WTC11 (cell line): Measurements from ENCODE around the gene FAM193B. TPM values are rescaled to one million over a fixed set of nuclear protein-coding genes. Genes with fewer than 3 reads are reported as not detected.

Source experiments
- CBFB ChIP-seq: sonication (generic); formaldehyde crosslinking; IDR thresholded peaks from 2 replicates; pipeline ENCODE4 v1.8.1; 2022; ENCODE audit warnings: mild to moderate bottlenecking, low read depth, missing genetic modification reagents
- NFYB ChIP-seq: sonication (generic); formaldehyde crosslinking; conservative IDR thresholded peaks from 2 replicates; pipeline ENCODE4 v1.8.0; 2022; ENCODE audit warnings: low read depth, missing genetic modification reagents
- PRRX2 ChIP-seq: fragments of 250-450 bp; sonication (Bioruptor Pico); IDR thresholded peaks from 2 replicates; pipeline ENCODE4 v1.8.0; 2021; ENCODE audit warnings: mild to moderate bottlenecking
- TCF7 ChIP-seq: sonication (generic); formaldehyde crosslinking; IDR thresholded peaks from 2 replicates; pipeline ENCODE4 v1.8.0; 2022; ENCODE audit warnings: mild to moderate bottlenecking, low read depth, missing genetic modification reagents, moderate library complexity
- ZBTB21 ChIP-seq: sonication (generic); formaldehyde crosslinking; IDR thresholded peaks from 2 replicates; pipeline ENCODE4 v1.8.1; 2023; ENCODE audit warnings: mild to moderate bottlenecking, missing genetic modification reagents, borderline replicate concordance
- ZNF121 ChIP-seq: sonication (generic); formaldehyde crosslinking; IDR thresholded peaks from 2 replicates; pipeline ENCODE4 v1.8.0; 2023; ENCODE audit warnings: missing genetic modification reagents
- ZNF416 ChIP-seq: fragments of 250-450 bp; sonication (Bioruptor Pico); IDR thresholded peaks from 2 replicates; pipeline ENCODE4 v1.9.0; 2021; ENCODE audit warnings: mild to moderate bottlenecking, inconsistent platforms
- total RNA-seq: library from RNA; stranded (reverse); gene quantifications from 3 replicates; pipeline ENCODE4 v1.2.3, GENCODE V29; 2021
- TF ChIP-seq, protein P1 (sequence below): fragments of 250-450 bp; sonication (Bioruptor Pico); IDR thresholded peaks from 2 replicates; pipeline ENCODE4 v1.9.0; 2021; ENCODE audit warnings: mild to moderate bottlenecking
- TF ChIP-seq, protein P2 (sequence below): sonication (generic); formaldehyde crosslinking; IDR thresholded peaks from 2 replicates; pipeline ENCODE4 v1.8.0; 2022; ENCODE audit warnings: missing genetic modification reagents
- TF ChIP-seq, protein P3 (sequence below): sonication (generic); formaldehyde crosslinking; IDR thresholded peaks from 2 replicates; pipeline ENCODE4 v1.8.1; 2022; ENCODE audit warnings: low read depth, missing genetic modification reagents, borderline replicate concordance
- TF ChIP-seq, protein P4 (sequence below): sonication (generic); formaldehyde crosslinking; IDR thresholded peaks from 2 replicates; pipeline ENCODE4 v1.8.1; 2022; ENCODE audit warnings: mild to moderate bottlenecking, moderate library complexity, missing genetic modification reagents
- TF ChIP-seq, protein P5 (sequence below): fragments of 200-600 bp; IDR thresholded peaks from 2 replicates; pipeline ENCODE4 v1.8.0; 2022; ENCODE audit warnings: antibody characterized with exemption
- TF ChIP-seq, protein P6 (sequence below): fragments of 250-450 bp; sonication (Bioruptor Pico); IDR thresholded peaks from 2 replicates; pipeline ENCODE4 v1.9.0; 2021; ENCODE audit warnings: mild to moderate bottlenecking, borderline replicate concordance
- TF ChIP-seq, protein P7 (sequence below): sonication (generic); formaldehyde crosslinking; IDR thresholded peaks from 2 replicates; pipeline ENCODE4 v1.8.1; 2023; ENCODE audit warnings: mild to moderate bottlenecking, missing genetic modification reagents, moderate library complexity
- TF ChIP-seq, protein P8 (sequence below): sonication (generic); formaldehyde crosslinking; IDR thresholded peaks from 2 replicates; pipeline ENCODE4 v1.8.0; 2023; ENCODE audit warnings: missing genetic modification reagents, mild to moderate bottlenecking, borderline replicate concordance

The FAM193B gene
- total RNA-seq, 1 experiment from 2014 or later = 101 TPM

DNA sequence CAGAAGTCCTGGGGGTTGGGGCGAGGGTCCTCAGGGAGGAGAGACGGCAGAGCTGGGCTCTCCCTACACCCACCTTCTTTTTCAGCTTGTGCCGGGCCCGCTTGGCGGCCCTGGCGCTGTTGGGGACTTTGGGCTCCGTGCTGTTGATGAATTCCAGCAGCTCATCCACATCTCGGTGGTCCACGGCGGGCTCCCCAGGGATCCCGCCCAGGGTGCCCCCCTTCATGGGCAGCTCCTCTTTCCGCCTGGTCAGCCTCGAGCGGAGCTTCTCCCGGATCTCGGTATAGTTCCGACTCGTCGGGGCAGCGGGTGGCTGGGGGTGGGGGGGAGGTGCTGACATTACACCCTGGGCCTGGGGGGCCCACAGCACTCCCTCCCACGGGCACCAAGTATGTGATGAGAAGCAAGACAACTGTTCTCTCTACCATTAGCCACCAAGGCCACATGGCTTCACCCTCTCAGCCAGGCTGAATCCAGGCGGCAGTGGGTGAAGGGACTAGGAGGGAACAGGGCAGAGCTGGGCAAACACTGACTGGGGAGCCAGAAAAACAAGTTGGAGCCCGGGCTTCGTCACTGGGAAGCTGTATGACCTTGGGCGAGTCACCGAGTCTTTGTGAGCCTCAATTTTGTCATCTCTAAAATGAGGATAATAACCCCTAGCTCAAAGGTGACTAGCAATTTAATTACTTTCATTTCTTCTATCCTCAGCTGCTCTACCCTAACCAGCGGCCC is 23.0 kb downstream of the FAM193B start (continued):
- TF ChIP-seq, protein P1, sequence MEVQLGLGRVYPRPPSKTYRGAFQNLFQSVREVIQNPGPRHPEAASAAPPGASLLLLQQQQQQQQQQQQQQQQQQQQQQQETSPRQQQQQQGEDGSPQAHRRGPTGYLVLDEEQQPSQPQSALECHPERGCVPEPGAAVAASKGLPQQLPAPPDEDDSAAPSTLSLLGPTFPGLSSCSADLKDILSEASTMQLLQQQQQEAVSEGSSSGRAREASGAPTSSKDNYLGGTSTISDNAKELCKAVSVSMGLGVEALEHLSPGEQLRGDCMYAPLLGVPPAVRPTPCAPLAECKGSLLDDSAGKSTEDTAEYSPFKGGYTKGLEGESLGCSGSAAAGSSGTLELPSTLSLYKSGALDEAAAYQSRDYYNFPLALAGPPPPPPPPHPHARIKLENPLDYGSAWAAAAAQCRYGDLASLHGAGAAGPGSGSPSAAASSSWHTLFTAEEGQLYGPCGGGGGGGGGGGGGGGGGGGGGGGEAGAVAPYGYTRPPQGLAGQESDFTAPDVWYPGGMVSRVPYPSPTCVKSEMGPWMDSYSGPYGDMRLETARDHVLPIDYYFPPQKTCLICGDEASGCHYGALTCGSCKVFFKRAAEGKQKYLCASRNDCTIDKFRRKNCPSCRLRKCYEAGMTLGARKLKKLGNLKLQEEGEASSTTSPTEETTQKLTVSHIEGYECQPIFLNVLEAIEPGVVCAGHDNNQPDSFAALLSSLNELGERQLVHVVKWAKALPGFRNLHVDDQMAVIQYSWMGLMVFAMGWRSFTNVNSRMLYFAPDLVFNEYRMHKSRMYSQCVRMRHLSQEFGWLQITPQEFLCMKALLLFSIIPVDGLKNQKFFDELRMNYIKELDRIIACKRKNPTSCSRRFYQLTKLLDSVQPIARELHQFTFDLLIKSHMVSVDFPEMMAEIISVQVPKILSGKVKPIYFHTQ (CRISPR knock-in tag) = no peak
- TF ChIP-seq ZBTB21 (CRISPR knock-in tag) = no peak
- TF ChIP-seq, protein P2, sequence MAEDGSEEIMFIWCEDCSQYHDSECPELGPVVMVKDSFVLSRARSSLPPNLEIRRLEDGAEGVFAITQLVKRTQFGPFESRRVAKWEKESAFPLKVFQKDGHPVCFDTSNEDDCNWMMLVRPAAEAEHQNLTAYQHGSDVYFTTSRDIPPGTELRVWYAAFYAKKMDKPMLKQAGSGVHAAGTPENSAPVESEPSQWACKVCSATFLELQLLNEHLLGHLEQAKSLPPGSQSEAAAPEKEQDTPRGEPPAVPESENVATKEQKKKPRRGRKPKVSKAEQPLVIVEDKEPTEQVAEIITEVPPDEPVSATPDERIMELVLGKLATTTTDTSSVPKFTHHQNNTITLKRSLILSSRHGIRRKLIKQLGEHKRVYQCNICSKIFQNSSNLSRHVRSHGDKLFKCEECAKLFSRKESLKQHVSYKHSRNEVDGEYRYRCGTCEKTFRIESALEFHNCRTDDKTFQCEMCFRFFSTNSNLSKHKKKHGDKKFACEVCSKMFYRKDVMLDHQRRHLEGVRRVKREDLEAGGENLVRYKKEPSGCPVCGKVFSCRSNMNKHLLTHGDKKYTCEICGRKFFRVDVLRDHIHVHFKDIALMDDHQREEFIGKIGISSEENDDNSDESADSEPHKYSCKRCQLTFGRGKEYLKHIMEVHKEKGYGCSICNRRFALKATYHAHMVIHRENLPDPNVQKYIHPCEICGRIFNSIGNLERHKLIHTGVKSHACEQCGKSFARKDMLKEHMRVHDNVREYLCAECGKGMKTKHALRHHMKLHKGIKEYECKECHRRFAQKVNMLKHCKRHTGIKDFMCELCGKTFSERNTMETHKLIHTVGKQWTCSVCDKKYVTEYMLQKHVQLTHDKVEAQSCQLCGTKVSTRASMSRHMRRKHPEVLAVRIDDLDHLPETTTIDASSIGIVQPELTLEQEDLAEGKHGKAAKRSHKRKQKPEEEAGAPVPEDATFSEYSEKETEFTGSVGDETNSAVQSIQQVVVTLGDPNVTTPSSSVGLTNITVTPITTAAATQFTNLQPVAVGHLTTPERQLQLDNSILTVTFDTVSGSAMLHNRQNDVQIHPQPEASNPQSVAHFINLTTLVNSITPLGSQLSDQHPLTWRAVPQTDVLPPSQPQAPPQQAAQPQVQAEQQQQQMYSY (CRISPR knock-in tag) = no peak
- TF ChIP-seq, protein P3, sequence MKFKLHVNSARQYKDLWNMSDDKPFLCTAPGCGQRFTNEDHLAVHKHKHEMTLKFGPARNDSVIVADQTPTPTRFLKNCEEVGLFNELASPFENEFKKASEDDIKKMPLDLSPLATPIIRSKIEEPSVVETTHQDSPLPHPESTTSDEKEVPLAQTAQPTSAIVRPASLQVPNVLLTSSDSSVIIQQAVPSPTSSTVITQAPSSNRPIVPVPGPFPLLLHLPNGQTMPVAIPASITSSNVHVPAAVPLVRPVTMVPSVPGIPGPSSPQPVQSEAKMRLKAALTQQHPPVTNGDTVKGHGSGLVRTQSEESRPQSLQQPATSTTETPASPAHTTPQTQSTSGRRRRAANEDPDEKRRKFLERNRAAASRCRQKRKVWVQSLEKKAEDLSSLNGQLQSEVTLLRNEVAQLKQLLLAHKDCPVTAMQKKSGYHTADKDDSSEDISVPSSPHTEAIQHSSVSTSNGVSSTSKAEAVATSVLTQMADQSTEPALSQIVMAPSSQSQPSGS (CRISPR knock-in tag) = no peak
- no peak for TF ChIP-seq CBFB (CRISPR knock-in tag)
- no peak for TF ChIP-seq TCF7 (CRISPR knock-in tag)
- no peak for TF ChIP-seq PRRX2
- TF ChIP-seq NFYB = no peak
- TF ChIP-seq ZNF416 (CRISPR knock-in tag) = no peak
- TF ChIP-seq, protein P4, sequence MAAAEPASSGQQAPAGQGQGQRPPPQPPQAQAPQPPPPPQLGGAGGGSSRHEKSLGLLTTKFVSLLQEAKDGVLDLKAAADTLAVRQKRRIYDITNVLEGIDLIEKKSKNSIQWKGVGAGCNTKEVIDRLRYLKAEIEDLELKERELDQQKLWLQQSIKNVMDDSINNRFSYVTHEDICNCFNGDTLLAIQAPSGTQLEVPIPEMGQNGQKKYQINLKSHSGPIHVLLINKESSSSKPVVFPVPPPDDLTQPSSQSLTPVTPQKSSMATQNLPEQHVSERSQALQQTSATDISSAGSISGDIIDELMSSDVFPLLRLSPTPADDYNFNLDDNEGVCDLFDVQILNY = no peak
- TF ChIP-seq, protein P5, sequence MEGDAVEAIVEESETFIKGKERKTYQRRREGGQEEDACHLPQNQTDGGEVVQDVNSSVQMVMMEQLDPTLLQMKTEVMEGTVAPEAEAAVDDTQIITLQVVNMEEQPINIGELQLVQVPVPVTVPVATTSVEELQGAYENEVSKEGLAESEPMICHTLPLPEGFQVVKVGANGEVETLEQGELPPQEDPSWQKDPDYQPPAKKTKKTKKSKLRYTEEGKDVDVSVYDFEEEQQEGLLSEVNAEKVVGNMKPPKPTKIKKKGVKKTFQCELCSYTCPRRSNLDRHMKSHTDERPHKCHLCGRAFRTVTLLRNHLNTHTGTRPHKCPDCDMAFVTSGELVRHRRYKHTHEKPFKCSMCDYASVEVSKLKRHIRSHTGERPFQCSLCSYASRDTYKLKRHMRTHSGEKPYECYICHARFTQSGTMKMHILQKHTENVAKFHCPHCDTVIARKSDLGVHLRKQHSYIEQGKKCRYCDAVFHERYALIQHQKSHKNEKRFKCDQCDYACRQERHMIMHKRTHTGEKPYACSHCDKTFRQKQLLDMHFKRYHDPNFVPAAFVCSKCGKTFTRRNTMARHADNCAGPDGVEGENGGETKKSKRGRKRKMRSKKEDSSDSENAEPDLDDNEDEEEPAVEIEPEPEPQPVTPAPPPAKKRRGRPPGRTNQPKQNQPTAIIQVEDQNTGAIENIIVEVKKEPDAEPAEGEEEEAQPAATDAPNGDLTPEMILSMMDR = no peak
- TF ChIP-seq ZNF121 (CRISPR knock-in tag) = no peak
- TF ChIP-seq, protein P6, sequence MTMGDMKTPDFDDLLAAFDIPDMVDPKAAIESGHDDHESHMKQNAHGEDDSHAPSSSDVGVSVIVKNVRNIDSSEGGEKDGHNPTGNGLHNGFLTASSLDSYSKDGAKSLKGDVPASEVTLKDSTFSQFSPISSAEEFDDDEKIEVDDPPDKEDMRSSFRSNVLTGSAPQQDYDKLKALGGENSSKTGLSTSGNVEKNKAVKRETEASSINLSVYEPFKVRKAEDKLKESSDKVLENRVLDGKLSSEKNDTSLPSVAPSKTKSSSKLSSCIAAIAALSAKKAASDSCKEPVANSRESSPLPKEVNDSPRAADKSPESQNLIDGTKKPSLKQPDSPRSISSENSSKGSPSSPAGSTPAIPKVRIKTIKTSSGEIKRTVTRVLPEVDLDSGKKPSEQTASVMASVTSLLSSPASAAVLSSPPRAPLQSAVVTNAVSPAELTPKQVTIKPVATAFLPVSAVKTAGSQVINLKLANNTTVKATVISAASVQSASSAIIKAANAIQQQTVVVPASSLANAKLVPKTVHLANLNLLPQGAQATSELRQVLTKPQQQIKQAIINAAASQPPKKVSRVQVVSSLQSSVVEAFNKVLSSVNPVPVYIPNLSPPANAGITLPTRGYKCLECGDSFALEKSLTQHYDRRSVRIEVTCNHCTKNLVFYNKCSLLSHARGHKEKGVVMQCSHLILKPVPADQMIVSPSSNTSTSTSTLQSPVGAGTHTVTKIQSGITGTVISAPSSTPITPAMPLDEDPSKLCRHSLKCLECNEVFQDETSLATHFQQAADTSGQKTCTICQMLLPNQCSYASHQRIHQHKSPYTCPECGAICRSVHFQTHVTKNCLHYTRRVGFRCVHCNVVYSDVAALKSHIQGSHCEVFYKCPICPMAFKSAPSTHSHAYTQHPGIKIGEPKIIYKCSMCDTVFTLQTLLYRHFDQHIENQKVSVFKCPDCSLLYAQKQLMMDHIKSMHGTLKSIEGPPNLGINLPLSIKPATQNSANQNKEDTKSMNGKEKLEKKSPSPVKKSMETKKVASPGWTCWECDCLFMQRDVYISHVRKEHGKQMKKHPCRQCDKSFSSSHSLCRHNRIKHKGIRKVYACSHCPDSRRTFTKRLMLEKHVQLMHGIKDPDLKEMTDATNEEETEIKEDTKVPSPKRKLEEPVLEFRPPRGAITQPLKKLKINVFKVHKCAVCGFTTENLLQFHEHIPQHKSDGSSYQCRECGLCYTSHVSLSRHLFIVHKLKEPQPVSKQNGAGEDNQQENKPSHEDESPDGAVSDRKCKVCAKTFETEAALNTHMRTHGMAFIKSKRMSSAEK = no peak
- TF ChIP-seq, protein P7, sequence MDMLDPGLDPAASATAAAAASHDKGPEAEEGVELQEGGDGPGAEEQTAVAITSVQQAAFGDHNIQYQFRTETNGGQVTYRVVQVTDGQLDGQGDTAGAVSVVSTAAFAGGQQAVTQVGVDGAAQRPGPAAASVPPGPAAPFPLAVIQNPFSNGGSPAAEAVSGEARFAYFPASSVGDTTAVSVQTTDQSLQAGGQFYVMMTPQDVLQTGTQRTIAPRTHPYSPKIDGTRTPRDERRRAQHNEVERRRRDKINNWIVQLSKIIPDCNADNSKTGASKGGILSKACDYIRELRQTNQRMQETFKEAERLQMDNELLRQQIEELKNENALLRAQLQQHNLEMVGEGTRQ (CRISPR knock-in tag) = no peak
- TF ChIP-seq, protein P8, sequence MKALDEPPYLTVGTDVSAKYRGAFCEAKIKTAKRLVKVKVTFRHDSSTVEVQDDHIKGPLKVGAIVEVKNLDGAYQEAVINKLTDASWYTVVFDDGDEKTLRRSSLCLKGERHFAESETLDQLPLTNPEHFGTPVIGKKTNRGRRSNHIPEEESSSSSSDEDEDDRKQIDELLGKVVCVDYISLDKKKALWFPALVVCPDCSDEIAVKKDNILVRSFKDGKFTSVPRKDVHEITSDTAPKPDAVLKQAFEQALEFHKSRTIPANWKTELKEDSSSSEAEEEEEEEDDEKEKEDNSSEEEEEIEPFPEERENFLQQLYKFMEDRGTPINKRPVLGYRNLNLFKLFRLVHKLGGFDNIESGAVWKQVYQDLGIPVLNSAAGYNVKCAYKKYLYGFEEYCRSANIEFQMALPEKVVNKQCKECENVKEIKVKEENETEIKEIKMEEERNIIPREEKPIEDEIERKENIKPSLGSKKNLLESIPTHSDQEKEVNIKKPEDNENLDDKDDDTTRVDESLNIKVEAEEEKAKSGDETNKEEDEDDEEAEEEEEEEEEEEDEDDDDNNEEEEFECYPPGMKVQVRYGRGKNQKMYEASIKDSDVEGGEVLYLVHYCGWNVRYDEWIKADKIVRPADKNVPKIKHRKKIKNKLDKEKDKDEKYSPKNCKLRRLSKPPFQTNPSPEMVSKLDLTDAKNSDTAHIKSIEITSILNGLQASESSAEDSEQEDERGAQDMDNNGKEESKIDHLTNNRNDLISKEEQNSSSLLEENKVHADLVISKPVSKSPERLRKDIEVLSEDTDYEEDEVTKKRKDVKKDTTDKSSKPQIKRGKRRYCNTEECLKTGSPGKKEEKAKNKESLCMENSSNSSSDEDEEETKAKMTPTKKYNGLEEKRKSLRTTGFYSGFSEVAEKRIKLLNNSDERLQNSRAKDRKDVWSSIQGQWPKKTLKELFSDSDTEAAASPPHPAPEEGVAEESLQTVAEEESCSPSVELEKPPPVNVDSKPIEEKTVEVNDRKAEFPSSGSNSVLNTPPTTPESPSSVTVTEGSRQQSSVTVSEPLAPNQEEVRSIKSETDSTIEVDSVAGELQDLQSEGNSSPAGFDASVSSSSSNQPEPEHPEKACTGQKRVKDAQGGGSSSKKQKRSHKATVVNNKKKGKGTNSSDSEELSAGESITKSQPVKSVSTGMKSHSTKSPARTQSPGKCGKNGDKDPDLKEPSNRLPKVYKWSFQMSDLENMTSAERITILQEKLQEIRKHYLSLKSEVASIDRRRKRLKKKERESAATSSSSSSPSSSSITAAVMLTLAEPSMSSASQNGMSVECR (CRISPR knock-in tag) = no peak
- TF ChIP-seq, all 79 proteins: peak for 0
